Ishikawa (cell line): ENCODE measurements around the gene SPTBN5.

ENCODE experiments used
- CEBPB ChIP-seq: IDR thresholded peaks from 2 replicates; pipeline ENCODE4 v1.6.1; 2012
- EP300 ChIP-seq: IDR thresholded peaks from 2 replicates; pipeline ENCODE4 v1.6.1; 2012; ENCODE audit warnings: borderline replicate concordance
- FOXM1 ChIP-seq: IDR thresholded peaks from 2 replicates; pipeline ENCODE4 v1.6.1; 2012; ENCODE audit warnings: low read depth, borderline replicate concordance
- MAX ChIP-seq: IDR thresholded peaks from 2 replicates; pipeline ENCODE4 v1.6.1; 2012
- RAD21 ChIP-seq: IDR thresholded peaks from 2 replicates; pipeline ENCODE4 v1.6.1; 2012; ENCODE audit warnings: low read depth
- TAF1 ChIP-seq: IDR thresholded peaks from 2 replicates; pipeline ENCODE4 v1.6.1; 2012; ENCODE audit warnings: low read depth, mild to moderate bottlenecking
- TEAD4 ChIP-seq: IDR thresholded peaks from 2 replicates; pipeline ENCODE4 v1.6.1; 2012
- YY1 ChIP-seq: IDR thresholded peaks from 2 replicates; pipeline ENCODE4 v1.6.1; 2012; ENCODE audit warnings: low read depth

GRCh38 chr15:41903782-41904181 is 9.9 kb upstream of the SPTBN5 start:
- TF ChIP-seq CEBPB: no peak
- no peak for TF ChIP-seq RAD21
- TF ChIP-seq MAX: no peak
- no peak for TF ChIP-seq YY1
- no peak for TF ChIP-seq FOXM1
- TF ChIP-seq EP300: no peak
- TF ChIP-seq TEAD4: no peak
- TF ChIP-seq TAF1: no peak
